KMS-11 (cell line): ENCODE data around the gene OSBPL10.

Source experiments
- H2AFZ ChIP-seq: fragments of 200-600 bp; sonication (generic); 2 replicates; pipeline ENCODE4 v1.6.1; 2016; ENCODE audit warnings: antibody characterized with exemption, mixed run types, low read depth
- H3K27ac ChIP-seq: fragments of 200-600 bp; sonication (generic); 2 replicates; pipeline ENCODE4 v1.6.1; 2016; ENCODE audit warnings: mild to moderate bottlenecking, mixed run types
- H3K27me3 ChIP-seq: fragments of 200-600 bp; sonication (generic); 2 replicates; pipeline ENCODE4 v1.6.1; 2017; ENCODE audit warnings: mild to moderate bottlenecking, low read depth, mixed run types, moderate library complexity; ENCODE audit not compliant: insufficient read depth
- H3K36me3 ChIP-seq: fragments of 200-600 bp; sonication (generic); 2 replicates; pipeline ENCODE4 v1.6.1; 2017; ENCODE audit warnings: mild to moderate bottlenecking, mixed run types; ENCODE audit not compliant: insufficient read depth
- H3K4me1 ChIP-seq: fragments of 200-600 bp; sonication (generic); 2 replicates; pipeline ENCODE4 v1.6.1; 2016; ENCODE audit warnings: mild to moderate bottlenecking, low read depth, mixed run types; ENCODE audit not compliant: poor library complexity, severe bottlenecking
- H3K4me2 ChIP-seq: fragments of 200-600 bp; sonication (generic); 2 replicates; pipeline ENCODE4 v1.7.0; 2016; ENCODE audit warnings: mild to moderate bottlenecking, mixed run types
- H3K4me3 ChIP-seq: fragments of 200-600 bp; sonication (generic); IDR thresholded peaks from 2 replicates; pipeline ENCODE4 v1.6.1; 2017; ENCODE audit warnings: low read depth, low read length, mixed read lengths; ENCODE audit not compliant: insufficient read depth
- H3K79me2 ChIP-seq: fragments of 200-600 bp; sonication (generic); 2 replicates; pipeline ENCODE4 v1.6.1; 2016; ENCODE audit warnings: low read depth, mixed run types; ENCODE audit not compliant: insufficient read depth
- H3K9ac ChIP-seq: fragments of 200-600 bp; sonication (generic); 2 replicates; pipeline ENCODE4 v1.6.1; 2016; ENCODE audit warnings: mild to moderate bottlenecking, mixed run types
- H4K20me1 ChIP-seq: fragments of 200-600 bp; sonication (generic); 2 replicates; pipeline ENCODE4 v1.6.1; 2016; ENCODE audit warnings: mild to moderate bottlenecking, mixed run types; ENCODE audit not compliant: insufficient read depth
- CTCF ChIP-seq: fragments of 200-600 bp; sonication (generic); conservative IDR thresholded peaks from 2 replicates; pipeline ENCODE4 v1.6.1; 2017; ENCODE audit warnings: low read depth, mild to moderate bottlenecking, antibody characterized with exemption, low read length, moderate library complexity, mixed read lengths

The OSBPL10 gene

DNA sequence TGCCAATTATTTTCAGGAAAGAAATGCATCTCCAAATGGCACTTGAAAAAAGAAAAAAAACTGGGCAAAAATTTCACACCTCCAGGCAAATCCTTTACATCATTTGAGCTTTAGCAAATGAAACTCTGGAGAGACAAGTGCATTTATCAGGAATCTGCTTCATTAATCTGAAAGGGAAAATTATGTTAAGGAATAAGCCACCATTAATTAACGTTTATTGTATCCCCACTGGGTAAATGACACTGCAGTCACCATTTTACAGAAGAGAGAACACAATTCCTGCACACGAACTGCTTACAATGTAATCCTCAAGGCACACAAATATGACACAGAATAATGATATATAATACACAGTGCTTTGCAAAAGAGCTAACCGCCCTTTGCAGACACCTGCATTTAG is 217.3 kb downstream of the OSBPL10 start:
- no peaks in the 10 kb centered on the region for H3K4me1 ChIP-seq
- H3K79me2 ChIP-seq, result no peaks in the 10 kb centered on the region
- no peak overlapping the region for H3K4me2 ChIP-seq
- no peaks in the 10 kb centered on the region for H4K20me1 ChIP-seq
- H2AFZ ChIP-seq, result no peak overlapping the region
- no peak overlapping the region for H3K9ac ChIP-seq
- TF ChIP-seq CTCF, result no peak
- H3K36me3 ChIP-seq, result no peaks in the 10 kb centered on the region
- no peak overlapping the region for H3K27ac ChIP-seq
- H3K4me3 ChIP-seq, result no peak overlapping the region
- H3K27me3 ChIP-seq, result no peaks in the 10 kb centered on the region

DNA sequence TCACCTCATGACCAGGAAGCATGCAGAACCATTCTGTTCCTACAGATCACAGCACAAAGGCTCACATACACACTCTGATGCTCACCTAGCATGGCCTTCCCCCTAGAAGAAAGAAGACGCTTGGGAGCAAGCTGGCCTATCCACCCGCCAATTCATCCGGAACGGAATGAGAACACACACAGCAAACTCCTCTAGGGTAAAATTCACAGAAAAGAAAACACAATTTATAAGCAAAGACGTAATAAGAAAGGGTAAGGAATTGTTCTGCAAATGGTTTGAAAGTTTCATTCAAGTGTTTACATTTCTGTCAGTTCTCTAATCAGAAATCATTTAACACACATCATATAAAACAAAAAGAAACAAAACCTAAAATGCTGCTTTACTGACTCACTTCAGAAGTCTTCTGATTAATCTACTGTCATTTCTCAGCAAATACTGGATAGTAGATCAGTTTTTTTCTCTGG is 218.1 kb downstream of the OSBPL10 start:
- H4K20me1 ChIP-seq, result no peaks in the 10 kb centered on the region
- H3K4me2 ChIP-seq, result no peak overlapping the region
- H3K4me3 ChIP-seq, result no peak overlapping the region
- H3K36me3 ChIP-seq, result no peaks in the 10 kb centered on the region
- H3K9ac ChIP-seq, result no peak overlapping the region
- no peaks in the 10 kb centered on the region for H3K27me3 ChIP-seq
- no peaks in the 10 kb centered on the region for H3K79me2 ChIP-seq
- no peak overlapping the region for H3K27ac ChIP-seq
- no peaks in the 10 kb centered on the region for H3K4me1 ChIP-seq
- H2AFZ ChIP-seq, result no peak overlapping the region
- TF ChIP-seq CTCF, result no peak

DNA sequence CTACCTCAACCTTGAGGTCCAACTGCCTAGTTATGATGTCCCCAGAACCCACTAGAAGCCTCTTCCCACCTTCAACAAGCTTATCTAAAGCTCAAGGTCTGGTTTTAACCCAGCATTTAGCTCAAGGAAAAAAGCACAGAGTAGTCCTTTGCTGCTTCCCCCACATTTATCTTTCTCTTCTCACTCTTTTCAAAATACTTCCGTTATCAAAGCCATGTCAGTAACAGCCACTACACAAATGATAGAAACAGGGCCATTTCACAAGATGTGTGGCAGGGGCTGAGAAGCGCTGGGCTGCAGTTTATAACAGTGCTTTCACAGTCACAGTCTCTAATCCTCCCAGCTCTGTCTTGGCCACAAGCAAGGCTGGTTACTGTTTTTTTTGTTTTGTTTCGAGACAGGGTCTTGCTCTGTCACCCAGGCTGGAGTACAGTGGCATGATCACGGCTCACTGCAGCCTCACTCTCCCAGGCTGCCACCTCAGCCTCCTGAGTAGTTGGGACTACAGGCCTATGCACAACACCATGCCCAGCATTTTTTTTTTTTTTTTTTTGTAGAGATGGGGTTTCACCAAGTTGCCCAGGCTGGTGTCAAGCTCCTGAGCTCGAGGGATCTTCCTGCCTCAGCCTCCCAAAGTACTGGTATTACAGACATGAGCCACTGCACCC is 218.8 kb downstream of the OSBPL10 start:
- Histone ChIP-seq H3K27me3 (no peaks in the 10 kb centered on the region), H3K4me1 (no peaks in the 10 kb centered on the region), H2AFZ (no peak overlapping the region), H3K36me3 (no peaks in the 10 kb centered on the region), H3K27ac (no peak overlapping the region), H3K79me2 (no peaks in the 10 kb centered on the region), H3K4me2 (no peak overlapping the region), H3K9ac (no peak overlapping the region), H3K4me3 (no peak overlapping the region), H4K20me1 (no peaks in the 10 kb centered on the region)
- no peak for TF ChIP-seq CTCF

DNA sequence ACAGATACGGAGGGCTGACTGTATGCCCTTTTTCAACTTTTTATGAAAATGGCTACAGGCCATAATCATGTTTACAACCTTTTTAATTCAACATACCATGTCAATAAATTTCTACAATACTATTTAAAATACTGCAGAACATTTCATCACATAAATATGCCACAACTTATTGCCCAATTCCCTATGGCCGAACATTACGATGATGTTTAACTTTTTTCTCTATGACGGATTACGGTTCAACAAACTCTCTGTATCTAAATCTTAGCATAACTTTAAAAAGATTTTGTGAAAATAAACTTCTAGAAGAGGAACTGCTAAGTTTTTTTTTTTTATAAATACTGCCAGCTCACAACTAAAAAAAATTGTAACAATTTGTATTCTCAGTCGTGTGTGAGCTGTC is 220.4 kb downstream of the OSBPL10 start:
- Histone ChIP-seq H3K27me3 (no peaks in the 10 kb centered on the region), H4K20me1 (no peaks in the 10 kb centered on the region), H3K79me2 (no peaks in the 10 kb centered on the region), H2AFZ (no peak overlapping the region), H3K27ac (no peak overlapping the region), H3K36me3 (no peaks in the 10 kb centered on the region), H3K9ac (no peak overlapping the region), H3K4me1 (peaks cover 9% of the 10 kb centered on the region), H3K4me3 (no peak overlapping the region), H3K4me2 (no peak overlapping the region)
- no peak for TF ChIP-seq CTCF
